CD4-positive, alpha-beta memory T cell (primary cell): ENCODE results near the gene KCTD19. TPM values are rescaled to one million over a fixed set of nuclear protein-coding genes. Genes with fewer than 3 reads are reported as not detected.

Experiments
- CTCF ChIA-PET: fragments of 350-600 bp; sonication (Branson Sonifier 250); formaldehyde crosslinking; loops from one replicate; lab custom pipeline; 2021; ENCODE audit warnings: inconsistent platforms; ENCODE audit not compliant: partially characterized antibody; lab: Charles Lee
- POLR2A ChIA-PET: fragments of 350-600 bp; sonication (Branson Sonifier 250); formaldehyde crosslinking; loops from one replicate; lab custom pipeline; 2021; ENCODE audit not compliant: partially characterized antibody; lab: Charles Lee
- DNase-seq, 5 donors: peaks; one replicate each; pipeline versions ENCODE4 v3.0.0 to v3.0.0-alpha.2; 2020 to 2022; ENCODE audit warnings: mixed read lengths in 1 of 5
- H3K27ac ChIP-seq: one replicate; pipeline ENCODE4 v1.7.0; 2013; ENCODE audit warnings: low read depth, low read length
- H3K27me3 ChIP-seq: 2 replicates; pipeline ENCODE4 v1.7.0; 2013; ENCODE audit warnings: mild to moderate bottlenecking, low read length, moderate library complexity; ENCODE audit not compliant: insufficient read depth
- H3K36me3 ChIP-seq: 2 replicates; pipeline ENCODE4 v1.7.0; 2013; ENCODE audit warnings: mild to moderate bottlenecking, low read length, moderate library complexity; ENCODE audit not compliant: insufficient read depth
- H3K4me1 ChIP-seq: 2 replicates; pipeline ENCODE4 v1.7.0; 2013; ENCODE audit warnings: mild to moderate bottlenecking, low read length, moderate library complexity; ENCODE audit not compliant: insufficient read depth
- H3K4me3 ChIP-seq, 2 donors: one replicate each; pipeline ENCODE4 v1.7.0; 2013; ENCODE audit warnings: low read length in 2 of 2, mild to moderate bottlenecking in 1 of 2
- H3K9me3 ChIP-seq, 2 donors: one replicate each; pipeline ENCODE4 v1.7.0; 2013; ENCODE audit warnings: low read length in 2 of 2, control low read depth in 1 of 2; ENCODE audit not compliant: control insufficient read depth in 1 of 2
- H3K27ac Mint-ChIP-seq, 7 donors: one replicate each; pipeline ENCODE4 v1.8.0; 2020 to 2021; ENCODE audit warnings: mixed read lengths in 7 of 7, mild to moderate bottlenecking in 6 of 7, inconsistent platforms in 3 of 7, moderate library complexity in 3 of 7
- H3K27me3 Mint-ChIP-seq, 2 donors: one replicate each; pipeline ENCODE4 v1.8.0; 2020 to 2021; ENCODE audit warnings: mixed read lengths in 2 of 2
- H3K36me3 Mint-ChIP-seq, 2 donors: one replicate each; pipeline ENCODE4 v1.8.0; 2020 to 2021; ENCODE audit warnings: mixed read lengths in 2 of 2, inconsistent platforms in 1 of 2, mild to moderate bottlenecking in 1 of 2
- H3K4me1 Mint-ChIP-seq, 4 donors: one replicate each; pipeline ENCODE4 v1.8.0; 2020 to 2021; ENCODE audit warnings: mixed read lengths in 4 of 4, mild to moderate bottlenecking in 1 of 4
- H3K4me3 Mint-ChIP-seq, 8 donors: one replicate each; pipeline ENCODE4 v1.8.0; 2020 to 2021; ENCODE audit warnings: mixed read lengths in 8 of 8, mild to moderate bottlenecking in 7 of 8, moderate library complexity in 6 of 8, inconsistent platforms in 3 of 8
- H3K9me3 Mint-ChIP-seq, 8 donors: one replicate each; pipeline ENCODE4 v1.8.0; 2020 to 2021; ENCODE audit warnings: mixed read lengths in 8 of 8, mild to moderate bottlenecking in 5 of 8, inconsistent platforms in 3 of 8, moderate library complexity in 1 of 8
- intact Hi-C: fragments of 100-400 bp; cut with micrococcal nuclease; formaldehyde crosslinking; loops from one replicate; pipeline ENCODE4 v1.15.1; 2023
- polyA plus RNA-seq, 2 donors: library from polyadenylated mRNA; unstranded; fragments of 300-500 nt; fragmentation: Illumina TruSeq; gene quantifications; one replicate each; pipeline ENCODE4 v1.2.3, GENCODE V29; 2021
- total RNA-seq, 2 experiments: library from RNA; stranded (reverse); gene quantifications; one replicate each; pipeline ENCODE4 v1.2.3, GENCODE V29; 2021

The KCTD19 gene
- total and polyA plus RNA-seq, 4 experiments from 2014 or later = 0.10 TPM; not detected in 3

- Mint-ChIP-seq H3K27ac (peak overlapping the region in 1 of 7 donors; percentile 5), H3K4me3 (no peak overlapping the region), H3K4me1 (no peaks in the 10 kb centered on the region), H3K36me3 (no peaks in the 10 kb centered on the region), H3K9me3 (no peaks in the 10 kb centered on the region), H3K27me3 (peaks cover 13 to 15% of the 10 kb centered on the region in 2 donors)
- ChIA-PET POLR2A (interaction anchor here (1.0 to 1.4 kb wide), 2 partner anchors 13 to 33 kb away, joined by 3 to 4 read pairs; partner anchors contain the start of gene TMEM208), CTCF (interaction anchor here (0.6 to 1.1 kb wide), 6 partner anchors 12 to 180 kb away, joined by 3 to 4 read pairs (median 3); partner anchors contain the start of genes SLC9A5 and ZDHHC1)
- no peak overlapping the region for H3K27ac ChIP-seq
- no peak overlapping the region for H3K4me3 ChIP-seq
- no peaks in the 10 kb centered on the region for H3K27me3 ChIP-seq
- H3K36me3 ChIP-seq = no peaks in the 10 kb centered on the region
- no peaks in the 10 kb centered on the region for H3K9me3 ChIP-seq
- intact Hi-C loops = no loop called here
- DNase-seq = no peak
- H3K4me1 ChIP-seq = no peaks in the 10 kb centered on the region
Observed at GRCh38 chr16:67260426-67261063, 66.0 kb downstream of the KCTD19 start.

DNA sequence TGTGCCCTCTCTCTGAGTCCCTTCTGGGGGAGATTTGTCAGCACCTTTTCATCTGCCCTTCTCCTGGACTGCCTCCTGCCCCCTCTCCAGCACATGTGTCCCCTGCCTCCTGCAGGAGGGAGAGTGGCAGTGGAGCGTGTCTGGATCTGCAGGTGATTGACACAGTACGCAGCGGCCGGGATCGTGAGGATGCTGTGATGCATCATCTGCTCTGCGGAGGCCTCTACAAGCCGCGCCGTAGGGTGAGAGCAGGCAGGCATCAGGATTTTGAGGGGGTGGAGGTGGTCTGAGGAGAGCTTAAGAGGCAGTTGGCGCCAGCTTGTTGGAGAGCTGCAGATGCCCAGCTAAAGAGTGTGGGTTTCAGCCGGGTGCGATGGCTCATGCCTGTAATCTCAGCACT, 66.8 kb downstream of the KCTD19 start:
- CTCF ChIA-PET = interaction anchor here (0.7 kb wide), 1 partner anchor 12 kb away, joined by 4 read pairs; no protein-coding TSS in a partner anchor
- Mint-ChIP-seq H3K27ac (no peak overlapping the region), H3K27me3 (peaks cover 13 to 15% of the 10 kb centered on the region in 2 donors)

GRCh38 chr16:67258161-67258835, 68.2 kb downstream of the KCTD19 start:
- H3K36me3 ChIP-seq = no peaks in the 10 kb centered on the region
- Mint-ChIP-seq H3K27ac (no peak overlapping the region), H3K27me3 (peaks cover 8 to 14% of the 10 kb centered on the region in 2 donors), H3K4me3 (no peak overlapping the region), H3K36me3 (no peaks in the 10 kb centered on the region), H3K9me3 (no peaks in the 10 kb centered on the region), H3K4me1 (no peaks in the 10 kb centered on the region)
- ChIA-PET POLR2A (no interaction called here), CTCF (no interaction called here)
- no peak for DNase-seq
- H3K4me1 ChIP-seq = no peaks in the 10 kb centered on the region
- H3K27ac ChIP-seq = no peak overlapping the region
- H3K4me3 ChIP-seq = no peak overlapping the region
- intact Hi-C loops = no loop called here
- H3K9me3 ChIP-seq = no peaks in the 10 kb centered on the region
- no peaks in the 10 kb centered on the region for H3K27me3 ChIP-seq

More for the DNA sequence above, 66.8 kb downstream of the KCTD19 start:
- H3K9me3 Mint-ChIP-seq = no peaks in the 10 kb centered on the region
- H3K4me1 Mint-ChIP-seq = no peaks in the 10 kb centered on the region
- DNase-seq = no peak
- no peaks in the 10 kb centered on the region for H3K36me3 ChIP-seq
- no peak overlapping the region for H3K4me3 Mint-ChIP-seq
- H3K27me3 ChIP-seq = no peaks in the 10 kb centered on the region
- no peak overlapping the region for H3K4me3 ChIP-seq
- H3K27ac ChIP-seq = no peak overlapping the region
- no peaks in the 10 kb centered on the region for H3K36me3 Mint-ChIP-seq
- intact Hi-C loops = no loop called here
- H3K4me1 ChIP-seq = no peaks in the 10 kb centered on the region
- POLR2A ChIA-PET = interaction anchor here (1.4 kb wide), 1 partner anchor 12 kb away, joined by 3 read pairs; no protein-coding TSS in a partner anchor
- H3K9me3 ChIP-seq = no peaks in the 10 kb centered on the region

- Histone ChIP-seq H3K4me1 (no peaks in the 10 kb centered on the region), H3K4me3 (no peak overlapping the region), H3K9me3 (no peaks in the 10 kb centered on the region), H3K27ac (no peak overlapping the region), H3K36me3 (no peaks in the 10 kb centered on the region), H3K27me3 (no peaks in the 10 kb centered on the region)
- H3K36me3 Mint-ChIP-seq = no peaks in the 10 kb centered on the region
- DNase-seq = no peak
- H3K9me3 Mint-ChIP-seq = no peaks in the 10 kb centered on the region
- H3K27ac Mint-ChIP-seq = peak overlapping the region in 2 of 7 donors; percentile 1 to 24
- no peaks in the 10 kb centered on the region for H3K4me1 Mint-ChIP-seq
- ChIA-PET CTCF (no interaction called here), POLR2A (no interaction called here)
- peaks cover 7 to 9% of the 10 kb centered on the region in 2 donors for H3K27me3 Mint-ChIP-seq
- intact Hi-C loops = no loop called here
- no peak overlapping the region for H3K4me3 Mint-ChIP-seq
Observed at GRCh38 chr16:67257486-67258160, 68.9 kb downstream of the KCTD19 start.

GRCh38 chr16:67256701-67257230, 69.8 kb downstream of the KCTD19 start:
- Histone ChIP-seq H3K27me3 (no peaks in the 10 kb centered on the region), H3K27ac (no peak overlapping the region), H3K9me3 (no peaks in the 10 kb centered on the region), H3K4me3 (no peak overlapping the region), H3K36me3 (no peaks in the 10 kb centered on the region), H3K4me1 (no peaks in the 10 kb centered on the region)
- no peak for DNase-seq
- ChIA-PET CTCF (no interaction called here), POLR2A (no interaction called here)
- Mint-ChIP-seq H3K27me3 (peaks cover 6 to 8% of the 10 kb centered on the region in 2 donors), H3K27ac (no peak overlapping the region), H3K4me1 (no peaks in the 10 kb centered on the region), H3K4me3 (no peak overlapping the region), H3K9me3 (no peaks in the 10 kb centered on the region), H3K36me3 (no peaks in the 10 kb centered on the region)
- intact Hi-C loops = no loop called here

GRCh38 chr16:67255553-67256221, 70.9 kb downstream of the KCTD19 start:
- Mint-ChIP-seq H3K27me3 (peaks cover 4 to 8% of the 10 kb centered on the region in 2 donors), H3K27ac (no peak overlapping the region), H3K4me3 (no peak overlapping the region), H3K36me3 (no peaks in the 10 kb centered on the region), H3K9me3 (no peaks in the 10 kb centered on the region), H3K4me1 (no peaks in the 10 kb centered on the region)
- POLR2A ChIA-PET = no interaction called here
- no peak for DNase-seq
- Histone ChIP-seq H3K36me3 (no peaks in the 10 kb centered on the region), H3K4me3 (no peak overlapping the region), H3K4me1 (no peaks in the 10 kb centered on the region), H3K27ac (no peak overlapping the region), H3K9me3 (no peaks in the 10 kb centered on the region), H3K27me3 (no peaks in the 10 kb centered on the region)
- intact Hi-C loops = no loop called here
- CTCF ChIA-PET = no interaction called here
